CD4-positive, alpha-beta T cell treated with Interleukin-17A for 4 hours (primary cell): ENCODE results near the gene CD300LD.

Experiments
- DNase-seq: peaks from one replicate; pipeline ENCODE4 v3.0.0-alpha.2; 2020; ENCODE audit warnings: mixed read lengths

CD300LD gene

DNA sequence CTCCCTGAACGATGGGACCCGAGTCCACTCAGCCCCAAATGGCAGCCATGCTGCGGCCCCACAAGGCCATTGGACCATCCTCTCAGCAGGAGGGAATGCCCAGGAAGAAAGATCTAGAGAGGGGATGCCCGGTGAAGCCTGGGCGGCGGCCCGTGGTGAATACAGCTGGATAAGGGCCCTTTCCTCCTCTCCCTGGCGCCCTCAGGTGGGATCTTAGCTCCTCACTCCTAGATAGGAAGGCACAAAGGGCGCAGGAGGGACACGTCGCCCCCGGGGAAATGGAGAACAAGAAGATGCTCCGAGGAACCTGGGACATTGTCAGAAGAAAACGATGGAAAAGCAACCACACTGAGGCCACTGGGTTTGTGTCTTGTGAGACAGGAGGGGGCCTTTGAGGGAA is 48.7 kb downstream of the CD300LD start:
- no peak for DNase-seq

DNA sequence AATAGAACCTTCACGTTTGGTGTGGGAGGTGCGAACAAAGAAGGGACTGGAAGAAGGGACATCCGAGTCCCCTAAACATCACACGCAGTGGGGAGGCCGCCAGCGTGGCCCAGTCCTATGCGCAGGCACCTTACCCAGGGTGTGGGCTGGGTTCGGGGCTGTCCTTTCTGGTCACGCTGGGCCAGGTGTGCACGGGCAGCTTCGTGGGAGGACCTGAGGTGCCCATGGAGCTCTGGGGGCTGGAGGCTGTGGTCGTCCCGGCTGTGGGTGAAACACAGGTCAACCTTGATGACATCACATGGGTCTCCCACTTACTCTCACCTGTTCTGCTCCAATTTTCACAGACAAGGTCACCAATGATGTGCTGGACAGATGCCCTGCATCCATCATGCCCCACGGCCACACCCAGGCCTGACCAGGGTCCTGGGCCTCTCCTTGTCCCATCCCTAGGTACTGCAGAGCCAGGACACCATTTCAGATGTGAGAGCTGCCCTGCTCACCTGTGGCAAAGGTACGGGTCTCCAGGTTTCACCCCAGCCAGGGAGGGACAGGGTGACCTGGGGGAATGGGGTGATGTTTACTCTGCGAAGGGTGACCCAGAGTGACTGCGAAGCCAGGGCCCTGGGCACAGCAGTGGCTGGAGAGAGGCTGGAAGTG is 49.2 kb downstream of the CD300LD start:
- DNase-seq, result no peak

DNA sequence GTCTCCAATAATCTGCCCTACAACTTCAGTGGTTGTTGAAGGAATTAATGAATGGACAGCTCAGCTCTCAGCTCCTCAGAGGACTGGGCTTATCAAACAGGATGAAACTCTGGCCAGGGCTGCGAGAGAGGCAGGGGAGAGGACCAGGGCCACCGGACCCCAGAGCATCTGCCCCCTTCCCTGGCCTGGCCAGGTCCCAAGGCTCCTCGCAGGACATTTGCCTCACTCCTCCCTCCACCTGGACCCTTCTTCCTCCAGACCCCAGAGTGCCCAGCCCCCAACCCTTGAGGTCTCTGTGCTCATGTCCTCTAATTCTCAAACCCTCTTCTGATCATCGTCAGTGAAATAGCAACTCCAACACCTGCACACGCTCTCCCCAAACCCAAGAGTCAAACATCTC is 49.9 kb downstream of the CD300LD start:
- no peak for DNase-seq

DNA sequence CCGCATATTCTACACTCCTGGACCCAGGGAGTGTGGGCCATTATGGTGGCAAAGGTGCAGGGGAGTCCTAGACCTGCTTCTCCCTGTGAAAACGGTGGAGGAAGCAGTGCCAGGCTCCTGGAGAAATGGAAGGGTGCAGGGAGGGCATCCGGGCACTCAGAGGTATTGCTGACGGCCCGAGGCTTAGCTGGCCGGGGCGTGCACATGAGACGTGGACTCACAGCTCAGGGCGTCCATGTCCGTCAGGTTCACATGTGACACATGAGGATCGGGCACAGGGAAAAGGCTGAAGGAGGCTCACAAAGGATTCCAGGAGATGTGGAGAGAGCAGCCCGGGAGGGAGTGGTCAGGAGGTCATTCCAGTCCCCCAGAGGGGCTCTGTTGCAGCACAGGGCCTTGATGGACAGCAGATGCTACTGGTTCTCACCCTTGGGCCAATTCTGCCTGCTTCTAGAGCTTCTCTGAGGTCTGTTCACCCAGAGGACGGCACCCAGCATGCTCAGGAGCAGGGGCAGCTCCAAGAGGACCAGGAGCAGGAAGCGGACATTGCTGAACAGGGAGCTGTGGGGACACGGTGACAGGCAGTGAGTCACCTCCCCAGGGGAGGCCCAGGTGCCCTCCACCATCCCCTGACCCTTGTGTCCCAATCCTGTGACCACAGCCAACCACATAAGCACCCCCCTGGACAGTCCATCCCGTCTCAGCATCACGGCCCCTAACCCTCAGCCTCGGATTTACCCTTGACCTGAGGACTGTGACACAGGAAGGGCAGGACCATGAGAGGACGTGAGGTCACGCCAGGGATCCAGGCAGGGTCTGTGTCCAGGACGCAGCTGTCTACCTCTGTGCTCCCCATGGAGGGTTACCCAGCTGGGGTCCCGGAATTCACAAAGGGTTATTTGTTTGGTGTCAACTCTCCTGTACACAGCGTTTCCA is 50.6 kb downstream of the CD300LD start:
- no peak for DNase-seq

DNA sequence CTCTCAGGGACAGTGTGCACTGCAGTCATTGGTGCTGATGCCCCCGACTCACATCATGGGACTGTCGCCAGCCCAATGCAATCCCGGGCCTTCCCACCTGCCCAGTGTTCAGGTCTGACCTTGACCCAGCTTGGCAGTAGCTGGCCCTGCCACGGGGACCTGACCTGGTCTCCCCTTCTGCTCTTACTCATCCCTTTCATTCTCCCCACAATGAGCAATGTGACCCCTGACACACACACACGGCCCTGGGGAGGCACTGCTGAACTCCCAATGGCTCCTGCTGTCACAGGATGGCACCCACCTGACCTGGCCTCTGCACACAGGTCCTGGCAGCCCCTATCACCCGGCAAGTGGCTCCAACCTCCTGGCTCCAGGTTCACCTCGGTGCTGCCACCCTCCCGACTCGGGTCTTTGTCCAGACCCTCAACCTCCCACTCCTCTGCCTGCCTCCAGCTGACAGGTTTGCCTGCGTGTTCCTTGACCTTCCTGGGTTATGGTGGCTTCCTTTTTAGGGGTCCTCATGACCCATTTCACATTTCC is 52.7 kb downstream of the CD300LD start:
- no peak for DNase-seq

DNA sequence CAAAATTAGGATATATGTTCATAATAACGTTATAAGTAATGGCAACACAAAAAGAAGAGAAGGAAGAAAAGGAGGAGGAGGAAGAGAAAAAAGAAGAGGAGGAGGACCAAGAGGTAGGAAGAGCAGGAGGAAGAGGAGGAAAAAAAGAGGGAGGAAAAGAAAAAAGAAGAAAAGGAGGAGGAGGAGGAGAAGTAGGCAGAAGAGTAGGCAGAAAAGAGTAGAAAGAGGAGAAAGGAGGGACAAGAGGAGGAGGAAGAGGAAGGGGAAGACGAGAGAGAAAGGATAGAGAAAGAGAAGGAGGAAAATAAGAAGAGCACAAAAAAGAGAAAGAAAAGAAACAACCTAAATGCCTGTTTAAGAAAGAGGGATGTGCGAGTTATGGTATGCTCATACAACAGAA is 55.2 kb downstream of the CD300LD start:
- DNase-seq, result no peak

DNA sequence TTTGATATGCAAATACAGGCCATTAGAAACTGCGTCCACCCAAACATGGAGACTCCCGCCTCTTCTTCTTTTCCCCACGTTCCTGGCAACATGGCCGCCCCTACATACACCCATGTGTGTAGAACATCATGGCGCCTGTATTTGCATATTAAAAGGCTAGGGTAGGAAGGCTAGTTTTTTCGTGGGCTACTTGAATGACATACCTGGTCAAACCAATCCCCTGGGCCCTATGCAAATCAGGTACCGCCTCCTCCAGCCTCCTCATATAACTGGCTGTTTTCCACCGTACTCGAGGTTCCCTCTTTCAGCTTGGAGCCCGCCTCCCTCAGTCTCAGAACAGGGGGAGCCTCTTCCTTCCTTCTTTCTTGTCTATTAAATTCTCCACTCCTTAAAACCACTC is 60.0 kb downstream of the CD300LD start:
- DNase-seq, result no peak

DNA sequence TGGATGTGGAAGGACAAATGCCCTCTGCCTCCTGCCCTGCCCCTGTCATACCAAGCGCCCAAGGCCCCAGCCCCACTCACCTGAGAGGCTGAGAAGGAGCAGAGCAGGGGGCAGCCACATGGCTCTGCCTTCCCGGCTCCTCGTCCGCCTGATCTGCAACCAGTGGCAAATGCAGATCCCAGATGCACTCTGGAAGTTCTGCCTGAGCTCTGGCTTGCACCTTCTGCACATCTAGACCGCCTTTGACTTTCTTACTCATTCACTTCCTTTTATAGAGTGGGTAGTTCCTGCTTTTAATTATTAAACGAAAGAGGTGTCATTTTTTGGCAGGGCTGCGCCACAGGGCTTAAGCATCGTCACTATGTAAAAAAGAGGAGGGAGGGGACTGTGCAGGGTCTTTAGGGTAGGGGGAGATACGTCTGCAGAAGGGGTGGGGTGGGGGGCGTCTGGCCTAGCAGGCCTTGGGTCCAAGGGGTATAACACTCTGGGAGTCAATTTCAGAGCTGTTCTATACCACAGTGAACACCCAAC is 60.8 kb downstream of the CD300LD start, which contains the start of gene CD300LB:
Gene CD300LB (minus strand): TSS at position 245 of the 531 bp plus-strand sequence. CDS start 125 bp downstream, at position 120.
- no peak for DNase-seq

DNA sequence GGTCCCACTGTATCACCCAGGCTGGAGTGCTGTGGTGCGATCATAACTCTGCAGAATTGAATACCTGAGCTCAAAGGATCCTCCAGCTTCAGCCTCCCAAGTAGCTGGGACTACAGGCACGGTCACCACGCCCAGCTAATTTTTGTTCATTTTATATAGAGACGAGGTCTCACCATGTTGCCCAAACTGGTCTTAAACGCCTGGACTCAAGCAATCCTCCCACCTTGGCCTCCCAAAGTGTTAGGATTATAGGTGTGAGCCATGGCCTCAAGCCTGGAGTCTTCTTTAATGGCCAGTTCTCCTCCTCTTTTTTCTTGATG is 61.3 kb downstream of the CD300LD start:
- DNase-seq, result no peak
